K562 (cell line): ENCODE measurements around the gene C4orf36. TPM values are rescaled to one million over a fixed set of nuclear protein-coding genes. Genes with fewer than 3 reads are reported as not detected.

Experiments
- CAMTA2 ChIP-seq: fragments of 250-450 bp; sonication (Bioruptor Pico); conservative IDR thresholded peaks from 2 replicates; pipeline ENCODE4 v1.5.1; 2022
- CREB3L1 ChIP-seq: fragments of 450-650 bp; IDR thresholded peaks from 2 replicates; pipeline ENCODE4 v1.6.1; 2014; ENCODE audit warnings: low read depth, mild to moderate bottlenecking, moderate library complexity, borderline replicate concordance
- ETV1 ChIP-seq: fragments of 450-650 bp; conservative IDR thresholded peaks from 2 replicates; pipeline ENCODE4 v1.6.1; 2016; ENCODE audit warnings: missing genetic modification characterization, control low read depth, low read depth, missing compliant biosample characterization
- FOXP1 ChIP-seq: sonication (generic); formaldehyde crosslinking; IDR thresholded peaks from 2 replicates; pipeline ENCODE4 v1.8.0; 2022; ENCODE audit warnings: mild to moderate bottlenecking, missing genetic modification reagents
- GTF2F1 ChIP-seq: IDR thresholded peaks from 2 replicates; pipeline ENCODE4 v1.6.1; 2011; ENCODE audit warnings: low read depth, low read length, improper control_type of control experiment
- MCM5 ChIP-seq: fragments of 450-650 bp; IDR thresholded peaks from 2 replicates; pipeline ENCODE4 v1.6.1; 2016; ENCODE audit warnings: low read depth
- SAFB2 ChIP-seq: fragments of 200-400 bp; formaldehyde crosslinking; IDR thresholded peaks from 2 replicates; pipeline ENCODE4 v1.6.1; 2018; ENCODE audit warnings: borderline replicate concordance, low read length, low read depth, moderate library complexity; ENCODE audit not compliant: severe bottlenecking
- SMARCE1 ChIP-seq: fragments of 450-650 bp; IDR thresholded peaks from 2 replicates; pipeline ENCODE4 v1.7.1; 2016; ENCODE audit warnings: mild to moderate bottlenecking
- SUPT5H ChIP-seq: fragments of 450-650 bp; IDR thresholded peaks from 2 replicates; pipeline ENCODE4 v1.6.1; 2016
- ZBTB40 ChIP-seq, 2 experiments: fragments of 450-650 bp in 1 of 2; sonication (generic) in 1 of 2; formaldehyde crosslinking in 1 of 2; IDR thresholded peaks; 2 replicates each; pipeline versions ENCODE4 v1.7.1 to v1.9.0; 2016 to 2022; ENCODE audit warnings: inconsistent platforms in 1 of 2, mild to moderate bottlenecking in 1 of 2, missing genetic modification reagents in 1 of 2
- ZNF140 ChIP-seq: fragments of 250-450 bp; sonication (Bioruptor Pico); IDR thresholded peaks from 2 replicates; pipeline ENCODE4 v1.8.0; 2021; ENCODE audit warnings: moderate library complexity, mild to moderate bottlenecking, inconsistent platforms
- polyA plus RNA-seq, 8 experiments: library from polyadenylated mRNA; depleted of rRNA in 4 of 8; stranded (reverse) in 5 of 8; unstranded in 3 of 8; fragments of >200 nt; fragmentation: Nextera tagmentation in 2 of 8; fragmentation: Illumina TruSeq in 1 of 8; extraction: Ambion mirVana in 2 of 8; extraction: Trizol in 1 of 8; gene quantifications; 2 replicates each; pipeline versions ENCODE4 v1.2.1 to v1.2.3, GENCODE V29; 2011 to 2014; ENCODE audit warnings: inconsistent platforms in 1 of 8, missing spikeins in 1 of 8
- total RNA-seq, 7 experiments: library from RNA; depleted of rRNA in 6 of 7; stranded (reverse); fragments of >200 nt in 6 of 7; fragmentation: Illumina TruSeq in 2 of 7; extraction: Trizol in 2 of 7; gene quantifications; 2 replicates each; pipeline versions ENCODE4 v1.2.1 to v1.2.3, GENCODE V29; 2011 to 2021; ENCODE audit warnings: low replicate concordance in 1 of 7
- TF ChIP-seq, protein P1 (sequence below): fragments of 450-650 bp; IDR thresholded peaks from 2 replicates; pipeline ENCODE4 v1.6.1; 2018; ENCODE audit not compliant: partially characterized antibody

Gene C4orf36
- total and polyA plus RNA-seq, 9 of the 15 experiments (the other 6 are each of a cell fraction or from before 2014, with no cell fraction given) = 0.14 to 0.45 (median 0.20) TPM; not detected in 5

DNA sequence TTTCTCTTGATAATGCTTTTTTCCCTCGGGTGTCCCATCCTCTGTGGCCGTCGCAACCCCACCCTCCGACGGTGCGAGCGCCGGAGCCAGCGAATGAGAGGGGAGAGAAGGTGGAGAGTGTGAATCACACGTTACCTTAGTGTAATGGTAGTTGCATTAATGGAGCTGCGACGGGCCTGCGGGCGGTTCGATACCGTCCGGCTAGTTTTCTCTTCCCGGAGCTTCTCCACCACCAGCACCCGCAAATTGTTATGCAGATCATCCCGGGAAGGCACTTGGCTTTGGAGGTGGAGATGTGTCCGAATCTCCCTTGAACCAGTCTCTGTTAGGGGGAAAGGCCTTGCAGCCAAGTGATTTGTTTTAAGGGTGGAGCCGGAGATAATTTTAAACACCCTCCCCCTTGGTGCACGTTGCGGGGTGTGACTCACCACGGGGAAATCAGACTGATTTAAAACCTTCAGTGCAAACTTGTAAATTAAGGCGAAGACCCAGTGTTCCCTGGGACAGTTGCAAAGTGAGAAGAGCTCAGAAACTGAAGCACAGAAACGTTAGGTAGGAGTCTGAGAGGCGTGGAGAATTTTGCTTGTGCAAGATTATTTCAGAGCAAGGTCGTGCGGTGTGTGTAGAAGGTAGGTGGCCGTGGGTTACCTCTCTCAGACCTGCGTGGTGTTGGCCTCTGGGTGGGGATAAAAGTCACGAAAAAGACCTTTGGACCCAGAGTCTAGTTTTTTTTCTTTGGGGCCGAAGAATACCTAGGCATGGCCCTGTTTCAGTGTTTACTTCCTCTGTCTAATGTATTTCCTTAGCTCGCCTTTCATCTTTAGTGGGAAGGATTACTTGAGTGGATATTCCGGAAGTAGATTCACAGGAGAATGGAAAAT lies 43.9 kb upstream of the C4orf36 start (continued):
- TF ChIP-seq SAFB2 (no peak), CAMTA2 (no peak), ZNF140 (no peak), SMARCE1 (peak; percentile 63), SUPT5H (peak; percentile 47; the same call in 1 of the 2 replicates), ZBTB40 (IDR thresholded peaks at IDR 0.05) (peak; percentile 39; the same call in 1 of the 2 replicates), ZBTB40 (CRISPR knock-in tag; IDR thresholded peaks at IDR 0.05) (no peak), FOXP1 (CRISPR knock-in tag) (peak; percentile 62; the same call in 1 of the 2 replicates), GTF2F1 (no peak), MCM5 (no peak), CREB3L1 (0 out of 2 replicates have a peak, but pooled peaks have one; percentile 16), ETV1 (tag) (peak; percentile 8; the same call in 1 of the 2 replicates)
- TF ChIP-seq, protein P1, sequence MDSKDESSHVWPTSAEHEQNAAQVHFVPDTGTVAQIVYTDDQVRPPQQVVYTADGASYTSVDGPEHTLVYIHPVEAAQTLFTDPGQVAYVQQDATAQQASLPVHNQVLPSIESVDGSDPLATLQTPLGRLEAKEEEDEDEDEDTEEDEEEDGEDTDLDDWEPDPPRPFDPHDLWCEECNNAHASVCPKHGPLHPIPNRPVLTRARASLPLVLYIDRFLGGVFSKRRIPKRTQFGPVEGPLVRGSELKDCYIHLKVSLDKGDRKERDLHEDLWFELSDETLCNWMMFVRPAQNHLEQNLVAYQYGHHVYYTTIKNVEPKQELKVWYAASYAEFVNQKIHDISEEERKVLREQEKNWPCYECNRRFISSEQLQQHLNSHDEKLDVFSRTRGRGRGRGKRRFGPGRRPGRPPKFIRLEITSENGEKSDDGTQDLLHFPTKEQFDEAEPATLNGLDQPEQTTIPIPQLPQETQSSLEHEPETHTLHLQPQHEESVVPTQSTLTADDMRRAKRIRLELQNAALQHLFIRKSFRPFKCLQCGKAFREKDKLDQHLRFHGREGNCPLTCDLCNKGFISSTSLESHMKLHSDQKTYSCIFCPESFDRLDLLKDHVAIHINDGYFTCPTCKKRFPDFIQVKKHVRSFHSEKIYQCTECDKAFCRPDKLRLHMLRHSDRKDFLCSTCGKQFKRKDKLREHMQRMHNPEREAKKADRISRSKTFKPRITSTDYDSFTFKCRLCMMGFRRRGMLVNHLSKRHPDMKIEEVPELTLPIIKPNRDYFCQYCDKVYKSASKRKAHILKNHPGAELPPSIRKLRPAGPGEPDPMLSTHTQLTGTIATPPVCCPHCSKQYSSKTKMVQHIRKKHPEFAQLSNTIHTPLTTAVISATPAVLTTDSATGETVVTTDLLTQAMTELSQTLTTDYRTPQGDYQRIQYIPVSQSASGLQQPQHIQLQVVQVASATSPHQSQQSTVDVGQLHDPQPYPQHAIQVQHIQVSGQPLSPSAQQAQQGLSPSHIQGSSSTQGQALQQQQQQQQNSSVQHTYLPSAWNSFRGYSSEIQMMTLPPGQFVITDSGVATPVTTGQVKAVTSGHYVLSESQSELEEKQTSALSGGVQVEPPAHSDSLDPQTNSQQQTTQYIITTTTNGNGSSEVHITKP = peak; percentile 54
